Natural killer cell (primary cell): ENCODE data around the gene NHS. TPM values are rescaled to one million over a fixed set of nuclear protein-coding genes. Genes with fewer than 3 reads are reported as not detected.

Source experiments
- ATAC-seq, 3 donors: fragments of 150-1000 bp in 2 of 3; fragments of 200-7000 bp in 1 of 3; cut with Tn5 transposase; 1 replicate in 1 of 3; 2 replicates in 2 of 3; pipeline ENCODE4 v1.10.0; 2021; ENCODE audit warnings: mild to moderate bottlenecking in 2 of 3, moderate library complexity in 2 of 3
- DNase-seq, 2 donors: peaks; one replicate each; pipeline versions ENCODE4 v3.0.0 to v3.0.0-alpha.2; 2013 to 2021; ENCODE audit warnings: mixed read lengths in 1 of 2
- H3K27ac ChIP-seq: one replicate; pipeline ENCODE4 v1.5.1; 2013; ENCODE audit warnings: mild to moderate bottlenecking, low read length
- H3K27me3 ChIP-seq: one replicate; pipeline ENCODE4 v1.6.1; 2013; ENCODE audit warnings: low read length; ENCODE audit not compliant: control insufficient read depth, insufficient read depth
- H3K36me3 ChIP-seq: one replicate; pipeline ENCODE4 v1.6.1; 2013; ENCODE audit warnings: low read length; ENCODE audit not compliant: control insufficient read depth, insufficient read depth
- H3K4me1 ChIP-seq: one replicate; pipeline ENCODE4 v1.6.1; 2013; ENCODE audit warnings: low read length; ENCODE audit not compliant: control insufficient read depth, insufficient read depth
- H3K4me3 ChIP-seq: one replicate; pipeline ENCODE4 v1.5.1; 2013; ENCODE audit warnings: low read length
- H3K9me3 ChIP-seq: one replicate; pipeline ENCODE4 v1.6.1; 2013; ENCODE audit warnings: low read length; ENCODE audit not compliant: control insufficient read depth, insufficient read depth
- H3K27ac Mint-ChIP-seq, 2 donors: one replicate each; pipeline ENCODE4 v1.8.0; 2022; ENCODE audit warnings: mild to moderate bottlenecking in 2 of 2, mixed read lengths in 2 of 2, moderate library complexity in 1 of 2
- H3K27me3 Mint-ChIP-seq, 2 donors: one replicate each; pipeline ENCODE4 v1.8.0; 2022; ENCODE audit warnings: low read depth in 2 of 2, mixed read lengths in 2 of 2
- H3K36me3 Mint-ChIP-seq: one replicate; pipeline ENCODE4 v1.8.0; 2022; ENCODE audit warnings: mixed read lengths
- H3K4me1 Mint-ChIP-seq, 2 donors: one replicate each; pipeline ENCODE4 v1.8.0; 2022; ENCODE audit warnings: mixed read lengths in 2 of 2
- H3K4me3 Mint-ChIP-seq: one replicate; pipeline ENCODE4 v1.8.0; 2022; ENCODE audit warnings: mild to moderate bottlenecking, moderate library complexity, mixed read lengths
- H3K9me3 Mint-ChIP-seq, 2 donors: one replicate each; pipeline ENCODE4 v1.8.0; 2022; ENCODE audit warnings: mixed read lengths in 2 of 2
- CTCF ChIP-seq: fragments of 200-600 bp; IDR thresholded peaks from one replicate; pipeline ENCODE4 v1.8.0; 2022; ENCODE audit warnings: antibody characterized with exemption
- WGBS: methylation state at CpG from one replicate; pipeline ENCODE4 v1.1.7; 2013; ENCODE audit warnings: missing lambda C conversion rate; ENCODE audit not compliant: insufficient coverage; 5-methylcytosine and 5-hydroxymethylcytosine counted together
- intact Hi-C: fragments of 100-400 bp; cut with micrococcal nuclease; formaldehyde crosslinking; loops from one replicate; pipeline ENCODE4 v1.14.2; 2022
- total RNA-seq, 4 donors: library from RNA; stranded (reverse); fragments of 120-200 nt in 1 of 4; gene quantifications; one replicate each; pipeline versions ENCODE4 v1.2.3 to v1.2.4, GENCODE V29; 2013 to 2022

The NHS gene
- total RNA-seq, 3 donors from 2014 or later (not counting 1 experiment from before 2014, with no cell fraction given), result 0.05 to 0.28 TPM; not detected in 1

DNA sequence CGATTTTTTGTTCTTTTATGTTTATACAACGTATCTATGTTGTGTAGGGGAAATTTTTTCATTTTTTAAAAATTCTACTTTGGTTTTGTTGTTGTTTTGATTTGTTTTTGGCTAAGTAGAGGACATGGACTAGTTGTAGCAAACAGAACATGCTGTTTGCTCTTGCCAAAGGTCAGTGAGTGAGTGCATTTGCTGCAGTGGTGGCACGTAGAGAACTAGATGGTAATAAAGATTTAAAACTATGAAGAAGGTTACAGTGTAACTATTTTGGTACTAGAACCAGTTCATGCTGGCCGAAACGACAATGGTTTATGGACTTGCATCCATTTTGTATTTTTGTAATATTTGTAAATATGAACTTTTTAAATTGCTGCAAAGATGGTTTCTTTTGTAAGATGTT is 360.4 kb downstream of the NHS start:
- no peaks in the 10 kb centered on the region for H3K36me3 Mint-ChIP-seq
- Histone ChIP-seq H3K4me3 (no peak overlapping the region), H3K36me3 (no peaks in the 10 kb centered on the region), H3K4me1 (peaks cover 24% of the 10 kb centered on the region), H3K27ac (no peak overlapping the region), H3K27me3 (no peaks in the 10 kb centered on the region), H3K9me3 (no peaks in the 10 kb centered on the region)
- H3K9me3 Mint-ChIP-seq, result no peaks in the 10 kb centered on the region
- no peak overlapping the region for H3K27ac Mint-ChIP-seq
- no peak for DNase-seq
- peaks cover 19 to 20% of the 10 kb centered on the region in 2 donors for H3K4me1 Mint-ChIP-seq
- H3K4me3 Mint-ChIP-seq, result peak overlapping the region; percentile 25
- H3K27me3 Mint-ChIP-seq, result peaks cover 18 to 54% of the 10 kb centered on the region in 2 donors
- no peak for ATAC-seq
- no peak for TF ChIP-seq CTCF
- 97% methylated on average over 5 of the region's 5 CpGs for WGBS
- intact Hi-C loops, result no loop called here

DNA sequence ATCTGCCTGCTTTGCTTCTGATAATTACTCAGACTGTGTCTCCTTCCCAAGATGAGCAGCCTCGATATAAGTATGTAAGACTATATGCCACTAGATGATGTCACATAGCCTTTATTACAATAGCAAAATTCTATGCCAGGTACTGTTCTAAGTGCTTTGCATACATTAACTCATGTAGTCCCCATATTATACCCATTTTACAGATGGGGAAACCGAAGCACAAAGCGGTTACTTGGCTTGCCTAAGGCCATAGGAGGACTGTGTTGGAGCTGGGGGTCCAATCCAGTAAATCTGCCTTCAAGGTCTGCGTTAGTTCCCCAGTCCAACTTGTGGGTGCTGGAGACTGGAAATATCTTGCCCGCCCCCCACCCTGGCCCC is 361.5 kb downstream of the NHS start:
- peaks cover 19 to 20% of the 10 kb centered on the region in 2 donors for H3K4me1 Mint-ChIP-seq
- H3K4me3 ChIP-seq, result peak overlapping the region; percentile 51
- no peaks in the 10 kb centered on the region for H3K27me3 ChIP-seq
- peaks cover 20 to 50% of the 10 kb centered on the region in 2 donors for H3K27me3 Mint-ChIP-seq
- ATAC-seq (no peak), DNase-seq (no peak)
- H3K36me3 Mint-ChIP-seq, result no peaks in the 10 kb centered on the region
- 39% methylated on average over 3 of the region's 5 CpGs for WGBS
- H3K9me3 Mint-ChIP-seq, result no peaks in the 10 kb centered on the region
- no peaks in the 10 kb centered on the region for H3K9me3 ChIP-seq
- no peak for TF ChIP-seq CTCF
- H3K36me3 ChIP-seq, result no peaks in the 10 kb centered on the region
- peak overlapping the region; percentile 49 for H3K4me3 Mint-ChIP-seq
- peak overlapping the region in 1 of 2 donors; percentile 78 for H3K27ac Mint-ChIP-seq
- peaks cover 24% of the 10 kb centered on the region for H3K4me1 ChIP-seq
- H3K27ac ChIP-seq, result peak overlapping the region; percentile 57
- intact Hi-C loops, result no loop called here

GRCh38 chrX:17736856-17737709 is 362.1 kb downstream of the NHS start, which contains the start of gene SCML1:
TSS of gene SCML1 (plus strand) at chrX:17737493. CDS start at chrX:17744187, 6,694 bp downstream.
- Mint-ChIP-seq H3K4me3 (peak within 1 kb of the TSS; percentile 85), H3K36me3 (no peaks in the 10 kb centered on the region), H3K27ac (peak within 1 kb of the TSS; percentile 78 to 80), H3K27me3 (peaks cover 20 to 44% of the 10 kb centered on the region in 2 donors), H3K9me3 (no peaks in the 10 kb centered on the region), H3K4me1 (peaks cover 19 to 20% of the 10 kb centered on the region in 2 donors)
- no peak for TF ChIP-seq CTCF
- intact Hi-C loops, result no loop called here
- Histone ChIP-seq H3K4me1 (peaks cover 24% of the 10 kb centered on the region), H3K27me3 (no peaks in the 10 kb centered on the region), H3K36me3 (no peaks in the 10 kb centered on the region), H3K4me3 (peak within 1 kb of the TSS; percentile 57), H3K9me3 (no peaks in the 10 kb centered on the region), H3K27ac (peak within 1 kb of the TSS; percentile 59)
- WGBS, result 2% methylated on average over 51 of the region's 67 CpGs
- ATAC-seq (peak; percentile 66 to 81 (median 71)), DNase-seq (peak; percentile 58 to 89)
